Measurements from ENCODE around the gene THPO. TPM values are rescaled to one million over a fixed set of nuclear protein-coding genes. Genes with fewer than 3 reads are reported as not detected.

THPO gene
- total and polyA plus RNA-seq, 8 donors: 0.38 to 1.8 (median 0.93) TPM; not detected in 5

DNA sequence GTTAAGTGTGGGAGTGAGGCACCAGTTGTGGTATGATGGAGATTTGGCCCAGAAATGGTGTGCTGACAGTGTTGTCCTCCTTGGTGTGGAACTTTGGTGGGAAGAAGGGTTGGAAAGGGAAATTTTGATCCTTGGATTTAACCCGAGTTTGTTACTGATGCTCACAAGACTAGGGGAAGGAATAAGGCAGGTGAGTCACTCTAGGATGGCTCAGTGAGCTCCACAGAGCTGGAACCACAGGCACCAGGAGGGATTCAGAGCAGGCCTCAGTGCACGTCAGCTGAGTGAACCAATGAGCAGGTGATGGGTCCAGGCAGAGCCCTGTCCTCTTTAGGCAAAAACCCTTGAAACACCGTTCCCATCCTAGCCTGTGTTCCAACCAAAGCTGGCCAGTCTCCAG is 13.3 kb upstream of the THPO start:
- no peak overlapping the region for H3K27ac ChIP-seq
- H3K4me3 ChIP-seq: no peak overlapping the region
- H3K27me3 ChIP-seq: peaks cover 0 to 4% (median 0%) of the 10 kb centered on the region in 3 donors
- no peak for DNase-seq
- H3K36me3 ChIP-seq: peaks cover 0 to 29% (median 14%) of the 10 kb centered on the region in 4 donors
- TF ChIP-seq POLR2A (IDR thresholded peaks at IDR 0.05) (no peak), EP300 (IDR thresholded peaks at IDR 0.05) (no peak), POLR2AphosphoS5 (IDR thresholded peaks at IDR 0.05) (no peak)
- TF ChIP-seq, protein P1, sequence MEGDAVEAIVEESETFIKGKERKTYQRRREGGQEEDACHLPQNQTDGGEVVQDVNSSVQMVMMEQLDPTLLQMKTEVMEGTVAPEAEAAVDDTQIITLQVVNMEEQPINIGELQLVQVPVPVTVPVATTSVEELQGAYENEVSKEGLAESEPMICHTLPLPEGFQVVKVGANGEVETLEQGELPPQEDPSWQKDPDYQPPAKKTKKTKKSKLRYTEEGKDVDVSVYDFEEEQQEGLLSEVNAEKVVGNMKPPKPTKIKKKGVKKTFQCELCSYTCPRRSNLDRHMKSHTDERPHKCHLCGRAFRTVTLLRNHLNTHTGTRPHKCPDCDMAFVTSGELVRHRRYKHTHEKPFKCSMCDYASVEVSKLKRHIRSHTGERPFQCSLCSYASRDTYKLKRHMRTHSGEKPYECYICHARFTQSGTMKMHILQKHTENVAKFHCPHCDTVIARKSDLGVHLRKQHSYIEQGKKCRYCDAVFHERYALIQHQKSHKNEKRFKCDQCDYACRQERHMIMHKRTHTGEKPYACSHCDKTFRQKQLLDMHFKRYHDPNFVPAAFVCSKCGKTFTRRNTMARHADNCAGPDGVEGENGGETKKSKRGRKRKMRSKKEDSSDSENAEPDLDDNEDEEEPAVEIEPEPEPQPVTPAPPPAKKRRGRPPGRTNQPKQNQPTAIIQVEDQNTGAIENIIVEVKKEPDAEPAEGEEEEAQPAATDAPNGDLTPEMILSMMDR (IDR thresholded peaks at IDR 0.05): no peak
- intact Hi-C loops (cut with DNase I; ENCODE audit: low total_unique reads): no loop called here
- 75 to 89% (median 87%) methylated on average over 3 of the region's 3 CpGs for WGBS, 5 donors
- no peaks in the 10 kb centered on the region for H3K4me1 ChIP-seq
- H3K9me3 ChIP-seq: no peaks in the 10 kb centered on the region

DNA sequence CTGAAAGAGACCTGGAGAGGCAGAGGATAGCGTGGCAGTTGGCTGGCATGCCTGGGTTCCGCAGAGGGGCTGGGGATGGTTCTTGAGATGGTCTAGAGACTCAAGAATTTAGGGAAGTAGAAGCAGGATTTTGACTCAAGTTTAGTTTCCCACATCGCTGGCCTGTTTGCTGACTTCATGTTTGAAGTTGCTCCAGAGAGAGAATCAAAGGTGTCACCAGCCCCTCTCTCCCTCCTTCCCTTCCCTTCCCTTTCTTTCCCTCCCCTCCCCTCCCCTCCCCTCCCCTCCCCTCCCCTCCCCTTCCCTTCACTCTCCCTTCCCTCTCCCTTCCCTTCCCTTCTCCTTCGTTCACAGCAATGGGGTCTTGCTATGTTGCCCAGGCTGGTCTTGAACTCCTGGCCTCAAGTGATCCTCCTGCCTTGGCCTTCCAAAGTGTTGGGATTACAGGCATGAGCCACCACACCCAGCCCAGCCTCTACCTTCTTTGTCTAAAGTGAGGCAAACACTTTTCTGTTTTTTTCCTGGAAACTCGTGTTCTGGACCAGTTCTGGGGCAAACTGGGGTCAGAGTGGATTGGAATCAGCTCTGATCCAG is 12.0 kb upstream of the THPO start:
- intact Hi-C loops (cut with DNase I; ENCODE audit: low total_unique reads): no loop called here
- 79 to 88% (median 88%) methylated on average over 4 to 5 of the region's 5 CpGs for WGBS, 5 donors

DNA sequence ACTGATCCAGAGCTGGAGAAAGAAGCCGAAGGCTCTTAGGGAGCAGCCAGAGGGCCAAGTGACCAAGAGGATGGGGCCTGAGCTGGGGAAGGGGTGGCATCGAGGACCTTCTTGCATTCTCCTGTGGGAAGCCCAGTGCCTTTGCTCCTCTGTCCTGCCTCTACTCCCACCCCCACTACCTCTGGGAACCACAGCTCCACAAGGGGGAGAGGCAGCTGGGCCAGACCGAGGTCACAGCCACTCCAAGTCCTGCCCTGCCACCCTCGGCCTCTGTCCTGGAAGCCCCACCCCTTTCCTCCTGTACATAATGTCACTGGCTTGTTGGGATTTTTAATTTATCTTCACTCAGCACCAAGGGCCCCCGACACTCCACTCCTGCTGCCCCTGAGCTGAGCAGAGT is 11.4 kb upstream of the THPO start:
- intact Hi-C loops (cut with DNase I; ENCODE audit: low total_unique reads): no loop called here
- H3K4me1 ChIP-seq: no peaks in the 10 kb centered on the region
- TF ChIP-seq, protein P1 (IDR thresholded peaks at IDR 0.05): no peak
- no peak for TF ChIP-seq POLR2A (IDR thresholded peaks at IDR 0.05)
- TF ChIP-seq POLR2AphosphoS5 (IDR thresholded peaks at IDR 0.05): no peak
- H3K27me3 ChIP-seq: peaks cover 0 to 9% (median 0%) of the 10 kb centered on the region in 3 donors
- H3K27ac ChIP-seq: no peak overlapping the region
- 44 to 52% (median 47%) methylated on average over 4 to 5 of the region's 5 CpGs for WGBS, 5 donors
- H3K4me3 ChIP-seq: no peak overlapping the region
- no peaks in the 10 kb centered on the region for H3K9me3 ChIP-seq
- H3K36me3 ChIP-seq: peaks cover 0 to 43% (median 20%) of the 10 kb centered on the region in 4 donors
- DNase-seq: no peak

More for the DNA sequence above, 12.0 kb upstream of the THPO start:
- no peaks in the 10 kb centered on the region for H3K9me3 ChIP-seq
- no peak for TF ChIP-seq POLR2AphosphoS5 (IDR thresholded peaks at IDR 0.05)
- TF ChIP-seq, protein P1 (IDR thresholded peaks at IDR 0.05): no peak
- TF ChIP-seq EP300 (IDR thresholded peaks at IDR 0.05): no peak
- TF ChIP-seq POLR2A (IDR thresholded peaks at IDR 0.05): no peak
- H3K4me3 ChIP-seq: no peak overlapping the region
- DNase-seq: no peak
- peaks cover 0 to 9% (median 0%) of the 10 kb centered on the region in 3 donors for H3K27me3 ChIP-seq
- H3K4me1 ChIP-seq: no peaks in the 10 kb centered on the region
- no peak overlapping the region for H3K27ac ChIP-seq
- peaks cover 0 to 36% (median 18%) of the 10 kb centered on the region in 4 donors for H3K36me3 ChIP-seq

DNA sequence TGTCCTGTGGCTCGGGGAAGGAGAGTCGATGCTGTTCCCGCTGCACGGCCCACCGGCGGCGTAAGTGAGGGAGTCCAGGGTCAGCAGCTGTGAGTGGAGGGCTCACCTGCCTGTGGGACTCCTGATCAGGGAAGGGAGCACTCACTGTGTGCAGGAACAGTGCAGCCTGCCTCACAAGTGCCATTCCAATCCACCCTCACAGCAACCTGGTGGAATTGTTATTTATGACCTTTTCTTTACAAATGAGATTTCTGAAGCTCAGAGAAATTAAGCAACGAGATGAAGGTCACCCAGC is 10.9 kb upstream of the THPO start:
- no peak overlapping the region for H3K27ac ChIP-seq
- 72 to 82% (median 78%) methylated on average over 5 to 8 of the region's 8 CpGs for WGBS, 5 donors
- no peak for DNase-seq
- no peak overlapping the region for H3K4me3 ChIP-seq
- intact Hi-C loops (cut with DNase I; ENCODE audit: low total_unique reads): no loop called here
- H3K27me3 ChIP-seq: peaks cover 0 to 9% (median 0%) of the 10 kb centered on the region in 3 donors
- no peaks in the 10 kb centered on the region for H3K9me3 ChIP-seq
- TF ChIP-seq POLR2AphosphoS5 (IDR thresholded peaks at IDR 0.05) (no peak), EP300 (IDR thresholded peaks at IDR 0.05) (no peak), POLR2A (IDR thresholded peaks at IDR 0.05) (no peak)
- TF ChIP-seq, protein P1 (IDR thresholded peaks at IDR 0.05): no peak
- no peaks in the 10 kb centered on the region for H3K4me1 ChIP-seq
- peaks cover 0 to 45% (median 20%) of the 10 kb centered on the region in 4 donors for H3K36me3 ChIP-seq

Data from stomach (tissue), 9 donors.